GM23248 (cell line): ENCODE data around the gene PCDH1. TPM values are rescaled to one million over a fixed set of nuclear protein-coding genes. Genes with fewer than 3 reads are reported as not detected.

ENCODE experiments used
- DNase-seq: peaks from one replicate; pipeline ENCODE4 v3.0.0-alpha.2; 2015
- H2AFZ ChIP-seq: fragments of 200-600 bp; sonication (generic); 2 replicates; pipeline ENCODE4 v1.6.1; 2016; ENCODE audit warnings: antibody characterized with exemption
- H3F3A ChIP-seq: fragments of 200-600 bp; sonication (generic); 2 replicates; pipeline ENCODE4 v1.6.1; 2016; ENCODE audit warnings: mild to moderate bottlenecking, antibody characterized with exemption, mixed run types; ENCODE audit not compliant: insufficient read depth
- H3K27ac ChIP-seq: fragments of 200-600 bp; sonication (generic); 2 replicates; pipeline ENCODE4 v1.5.1; 2016; ENCODE audit warnings: mild to moderate bottlenecking
- H3K27me3 ChIP-seq: fragments of 200-600 bp; sonication (generic); replicated peaks from 2 replicates; pipeline ENCODE4 v1.6.1; 2016; ENCODE audit warnings: mild to moderate bottlenecking; ENCODE audit not compliant: insufficient read depth
- H3K36me3 ChIP-seq: fragments of 200-600 bp; sonication (generic); 2 replicates; pipeline ENCODE4 v1.6.1; 2016; ENCODE audit warnings: low read depth, mild to moderate bottlenecking
- H3K4me1 ChIP-seq: fragments of 200-600 bp; sonication (generic); 2 replicates; pipeline ENCODE4 v1.6.1; 2016; ENCODE audit warnings: mild to moderate bottlenecking; ENCODE audit not compliant: insufficient read depth
- H3K4me2 ChIP-seq: fragments of 200-600 bp; sonication (generic); one replicate; pipeline ENCODE4 v1.6.1; 2016; ENCODE audit warnings: mild to moderate bottlenecking; ENCODE audit not compliant: unreplicated experiment
- H3K4me3 ChIP-seq: fragments of 200-600 bp; sonication (generic); 2 replicates; pipeline ENCODE4 v1.5.1; 2016; ENCODE audit warnings: mild to moderate bottlenecking
- H3K79me2 ChIP-seq: fragments of 200-600 bp; sonication (generic); 2 replicates; pipeline ENCODE4 v1.6.1; 2016; ENCODE audit warnings: mild to moderate bottlenecking; ENCODE audit not compliant: insufficient read depth
- H3K9ac ChIP-seq: fragments of 200-600 bp; sonication (generic); 2 replicates; pipeline ENCODE4 v1.6.1; 2016; ENCODE audit warnings: mild to moderate bottlenecking
- H3K9me2 ChIP-seq: fragments of 200-600 bp; sonication (generic); 2 replicates; pipeline ENCODE4 v1.6.1; 2016; ENCODE audit warnings: mixed run types, mild to moderate bottlenecking, moderate library complexity; ENCODE audit not compliant: insufficient read depth
- H3K9me3 ChIP-seq: fragments of 200-600 bp; sonication (generic); one replicate; pipeline ENCODE4 v1.6.1; 2017; ENCODE audit warnings: low read depth
- H4K20me1 ChIP-seq: fragments of 200-600 bp; sonication (generic); 2 replicates; pipeline ENCODE4 v1.6.0; 2016; ENCODE audit not compliant: insufficient read depth
- EZH2 ChIP-seq: fragments of 200-600 bp; sonication (generic); IDR thresholded peaks from 2 replicates; pipeline ENCODE4 v1.6.1; 2018; ENCODE audit warnings: antibody characterized with exemption, mild to moderate bottlenecking; ENCODE audit not compliant: insufficient read depth, poor library complexity, severe bottlenecking
- EZH2phosphoT487 ChIP-seq: fragments of 200-600 bp; sonication (generic); IDR thresholded peaks from 2 replicates; pipeline ENCODE4 v1.6.1; 2018; ENCODE audit warnings: antibody characterized with exemption, moderate library complexity, mild to moderate bottlenecking, low read depth; ENCODE audit not compliant: insufficient read depth
- WGBS, 2 experiments: methylation state at CpG; one replicate each; pipeline ENCODE4 v1.1.6; 2015 to 2017; ENCODE audit warnings: low lambda C conversion rate in 2 of 2, low coverage in 1 of 2; ENCODE audit errors: missing lambda C conversion rate in 2 of 2; 5-methylcytosine and 5-hydroxymethylcytosine counted together
- in situ Hi-C: fragments of 300-500 bp; cut with MboI; formaldehyde crosslinking; loops from 2 replicates; pipeline ENCODE4 v1.15.0; 2020
- polyA plus RNA-seq: library from polyadenylated mRNA; unstranded; fragments of >200 nt; fragmentation: Nextera tagmentation; extraction: Ambion mirVana; gene quantifications from 2 replicates; pipeline ENCODE4 v1.2.1, GENCODE V29; 2016
- total RNA-seq: library from RNA; depleted of rRNA; stranded (reverse); fragments of >200 nt; shearing (Covaris generic); gene quantifications from 2 replicates; pipeline ENCODE4 v1.2.3, GENCODE V29; 2014

Gene PCDH1
- total and polyA plus RNA-seq, 2 experiments from 2014 or later, result 1.6 to 3.5 TPM

- Histone ChIP-seq H3K4me3 (no peak overlapping the region), H3K27ac (no peak overlapping the region), H2AFZ (no peak overlapping the region), H3K9me2 (no peaks in the 10 kb centered on the region), H3K4me1 (no peaks in the 10 kb centered on the region), H4K20me1 (no peaks in the 10 kb centered on the region), H3K4me2 (no peak overlapping the region), H3K9me3 (no peaks in the 10 kb centered on the region), H3K36me3 (no peaks in the 10 kb centered on the region), H3K9ac (no peak overlapping the region), H3F3A (no peaks in the 10 kb centered on the region), H3K79me2 (no peaks in the 10 kb centered on the region), H3K27me3 (peaks cover 40% of the 10 kb centered on the region)
- WGBS, 2 experiments, result 38 to 50% methylated on average over 2 of the region's 2 CpGs
- in situ Hi-C loops, result no loop called here
- TF ChIP-seq EZH2phosphoT487 (no peak), EZH2 (no peak)
- no peak for DNase-seq
These were observed 65.7 kb downstream of the PCDH1 start for GRCh38 chr5:141812512-141812911.

- no peaks in the 10 kb centered on the region for H3K9me2 ChIP-seq
These were observed 66.7 kb downstream of the PCDH1 start for GRCh38 chr5:141811287-141812155.

GRCh38 chr5:141810702-141811101, 67.5 kb downstream of the PCDH1 start:
- H3F3A ChIP-seq, result no peaks in the 10 kb centered on the region
- in situ Hi-C loops, result no loop called here
- H3K36me3 ChIP-seq, result no peaks in the 10 kb centered on the region
- TF ChIP-seq EZH2, result no peak
- H3K4me1 ChIP-seq, result no peaks in the 10 kb centered on the region
- DNase-seq, result no peak
- WGBS, 2 experiments, result 53 to 70% methylated on average over 3 of the region's 3 CpGs
- no peak overlapping the region for H3K4me2 ChIP-seq
- peaks cover 58% of the 10 kb centered on the region for H3K27me3 ChIP-seq
- no peaks in the 10 kb centered on the region for H4K20me1 ChIP-seq
- H3K9me3 ChIP-seq, result no peaks in the 10 kb centered on the region
- H3K79me2 ChIP-seq, result no peaks in the 10 kb centered on the region
- no peak overlapping the region for H3K27ac ChIP-seq
- no peak overlapping the region for H3K4me3 ChIP-seq
- no peaks in the 10 kb centered on the region for H3K9me2 ChIP-seq
- H2AFZ ChIP-seq, result no peak overlapping the region
- H3K9ac ChIP-seq, result no peak overlapping the region

More at GRCh38 chr5:141811287-141812155, 66.7 kb downstream of the PCDH1 start:
- no peak overlapping the region for H3K4me3 ChIP-seq
- no peaks in the 10 kb centered on the region for H3K4me1 ChIP-seq
- no peak overlapping the region for H3K27ac ChIP-seq
- no peak overlapping the region for H3K9ac ChIP-seq
- H3K27me3 ChIP-seq, result peaks cover 50% of the 10 kb centered on the region
- WGBS, 2 experiments, result 5 to 7% methylated on average over 18 to 29 of the region's 29 CpGs
- H2AFZ ChIP-seq, result no peak overlapping the region
- DNase-seq, result peak; percentile 36
- no peak overlapping the region for H3K4me2 ChIP-seq
- no peaks in the 10 kb centered on the region for H3F3A ChIP-seq
- H4K20me1 ChIP-seq, result no peaks in the 10 kb centered on the region
- in situ Hi-C loops, result no loop called here
- no peaks in the 10 kb centered on the region for H3K79me2 ChIP-seq
- no peaks in the 10 kb centered on the region for H3K9me3 ChIP-seq
- TF ChIP-seq EZH2 (no peak), EZH2phosphoT487 (no peak)
- H3K36me3 ChIP-seq, result no peaks in the 10 kb centered on the region

GRCh38 chr5:141809380-141810096, 68.7 kb downstream of the PCDH1 start:
- H2AFZ ChIP-seq, result no peak overlapping the region
- H3K9me2 ChIP-seq, result no peaks in the 10 kb centered on the region
- no peak overlapping the region for H3K4me3 ChIP-seq
- DNase-seq, result no peak
- no peaks in the 10 kb centered on the region for H4K20me1 ChIP-seq
- H3K79me2 ChIP-seq, result no peaks in the 10 kb centered on the region
- no peaks in the 10 kb centered on the region for H3F3A ChIP-seq
- in situ Hi-C loops, result no loop called here
- H3K27me3 ChIP-seq, result peaks cover 70% of the 10 kb centered on the region
- WGBS, 2 experiments, result 35 to 38% methylated on average over 15 of the region's 15 CpGs
- H3K4me1 ChIP-seq, result no peaks in the 10 kb centered on the region
- no peak for TF ChIP-seq EZH2phosphoT487
- H3K27ac ChIP-seq, result no peak overlapping the region
- no peak overlapping the region for H3K4me2 ChIP-seq
- H3K9ac ChIP-seq, result no peak overlapping the region
- no peaks in the 10 kb centered on the region for H3K9me3 ChIP-seq
- H3K36me3 ChIP-seq, result no peaks in the 10 kb centered on the region
